Breast epithelium (tissue), 4 donors: ENCODE data around the gene BTBD17. TPM values are rescaled to one million over a fixed set of nuclear protein-coding genes. Genes with fewer than 3 reads are reported as not detected.
"Not testable (repeated sequence)": the region's sequence is repeated elsewhere in the genome, so short reads cannot be mapped to it uniquely, and the experiment has no call there.

ENCODE experiments used
- DNase-seq, 2 donors: peaks; one replicate each; pipeline ENCODE4 v3.0.0-alpha.2; 2019; ENCODE audit warnings: low spot score in 2 of 2
- H3K27ac ChIP-seq, 2 donors: fragments of 200-600 bp; sonication (generic) in 1 of 2; one replicate each; pipeline ENCODE4 v1.5.1; 2016 to 2019; ENCODE audit warnings: mild to moderate bottlenecking in 1 of 2
- H3K27me3 ChIP-seq, 2 donors: fragments of 200-600 bp; sonication (generic) in 1 of 2; one replicate each; pipeline versions ENCODE4 v1.5.1 to v1.6.0; 2017 to 2019; ENCODE audit warnings: control low read depth in 1 of 2, mild to moderate bottlenecking in 1 of 2
- H3K36me3 ChIP-seq: fragments of 200-600 bp; one replicate; pipeline ENCODE4 v1.5.1; 2019
- H3K4me1 ChIP-seq, 2 donors: fragments of 200-600 bp; sonication (generic); one replicate each; pipeline ENCODE4 v1.5.1; 2016 to 2019; ENCODE audit warnings: control low read depth in 1 of 2
- H3K4me3 ChIP-seq, 3 donors: fragments of 200-600 bp; sonication (generic); 1 replicate in 2 of 3; 2 replicates in 1 of 3; pipeline ENCODE4 v1.5.1; 2016 to 2019; ENCODE audit warnings: mild to moderate bottlenecking in 3 of 3, moderate library complexity in 2 of 3
- H3K9me3 ChIP-seq, 2 donors: fragments of 200-600 bp; sonication (generic) in 1 of 2; one replicate each; pipeline ENCODE4 v1.5.1; 2016 to 2019; ENCODE audit warnings: control low read depth in 1 of 2
- POLR2A ChIP-seq: fragments of 450-650 bp; IDR thresholded peaks from one replicate; pipeline ENCODE4 v1.6.1; 2016; ENCODE audit warnings: antibody characterized with exemption, mild to moderate bottlenecking, moderate library complexity
- POLR2AphosphoS5 ChIP-seq, 3 donors: sonication (generic); formaldehyde crosslinking; IDR thresholded peaks; one replicate each; pipeline ENCODE4 v1.6.1; 2017; ENCODE audit warnings: antibody characterized with exemption in 3 of 3
- intact Hi-C: fragments of 100-400 bp; cut with DNase I; formaldehyde crosslinking; loops from one replicate; pipeline ENCODE4 v1.15.1; 2023; ENCODE audit warnings: low total_unique reads
- total RNA-seq, 3 donors: library from RNA; depleted of rRNA; stranded (reverse); fragments of >200 nt; gene quantifications; one replicate each; pipeline ENCODE4 v1.1.0, GENCODE V29; 2016
- TF ChIP-seq, protein P1 (sequence below), 3 donors: fragments of 450-650 bp; IDR thresholded peaks; one replicate each; pipeline ENCODE4 v1.5.1; 2016 to 2017; ENCODE audit warnings: antibody characterized with exemption in 3 of 3, mild to moderate bottlenecking in 3 of 3, moderate library complexity in 3 of 3

The BTBD17 gene
- total RNA-seq, 3 donors from 2014 or later: not detected

- Histone ChIP-seq H3K9me3 (no peaks in the 10 kb centered on the region), H3K4me3 (no peak overlapping the region), H3K27me3 (no peaks in the 10 kb centered on the region), H3K4me1 (no peaks in the 10 kb centered on the region), H3K27ac (no peak overlapping the region), H3K36me3 (no peaks in the 10 kb centered on the region)
- TF ChIP-seq POLR2A (no peak), POLR2AphosphoS5 (IDR thresholded peaks at IDR 0.05) (no peak)
- TF ChIP-seq, protein P1, sequence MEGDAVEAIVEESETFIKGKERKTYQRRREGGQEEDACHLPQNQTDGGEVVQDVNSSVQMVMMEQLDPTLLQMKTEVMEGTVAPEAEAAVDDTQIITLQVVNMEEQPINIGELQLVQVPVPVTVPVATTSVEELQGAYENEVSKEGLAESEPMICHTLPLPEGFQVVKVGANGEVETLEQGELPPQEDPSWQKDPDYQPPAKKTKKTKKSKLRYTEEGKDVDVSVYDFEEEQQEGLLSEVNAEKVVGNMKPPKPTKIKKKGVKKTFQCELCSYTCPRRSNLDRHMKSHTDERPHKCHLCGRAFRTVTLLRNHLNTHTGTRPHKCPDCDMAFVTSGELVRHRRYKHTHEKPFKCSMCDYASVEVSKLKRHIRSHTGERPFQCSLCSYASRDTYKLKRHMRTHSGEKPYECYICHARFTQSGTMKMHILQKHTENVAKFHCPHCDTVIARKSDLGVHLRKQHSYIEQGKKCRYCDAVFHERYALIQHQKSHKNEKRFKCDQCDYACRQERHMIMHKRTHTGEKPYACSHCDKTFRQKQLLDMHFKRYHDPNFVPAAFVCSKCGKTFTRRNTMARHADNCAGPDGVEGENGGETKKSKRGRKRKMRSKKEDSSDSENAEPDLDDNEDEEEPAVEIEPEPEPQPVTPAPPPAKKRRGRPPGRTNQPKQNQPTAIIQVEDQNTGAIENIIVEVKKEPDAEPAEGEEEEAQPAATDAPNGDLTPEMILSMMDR (IDR thresholded peaks at IDR 0.05): no peak
- intact Hi-C loops: no loop called here
- DNase-seq: no peak
Observed at GRCh38 chr17:74407384-74407783, 45.7 kb upstream of the BTBD17 start.

- H3K4me3 ChIP-seq, H3K27ac ChIP-seq, H3K9me3 ChIP-seq, H3K4me1 ChIP-seq, DNase-seq, H3K27me3 ChIP-seq, intact Hi-C loops, H3K36me3 ChIP-seq: not testable (repeated sequence)
Observed at GRCh38 chr17:74405311-74405710, 43.6 kb upstream of the BTBD17 start.

- Histone ChIP-seq H3K27me3 (no peaks in the 10 kb centered on the region), H3K36me3 (no peaks in the 10 kb centered on the region), H3K4me1 (no peaks in the 10 kb centered on the region), H3K27ac (no peak overlapping the region), H3K9me3 (no peaks in the 10 kb centered on the region), H3K4me3 (no peak overlapping the region)
- DNase-seq: no peak
- no peak for TF ChIP-seq POLR2A
- TF ChIP-seq POLR2AphosphoS5 (IDR thresholded peaks at IDR 0.05): no peak
- TF ChIP-seq, protein P1 (IDR thresholded peaks at IDR 0.05): no peak
- intact Hi-C loops: no loop called here
Observed at GRCh38 chr17:74404789-74405188, 43.1 kb upstream of the BTBD17 start.

DNA sequence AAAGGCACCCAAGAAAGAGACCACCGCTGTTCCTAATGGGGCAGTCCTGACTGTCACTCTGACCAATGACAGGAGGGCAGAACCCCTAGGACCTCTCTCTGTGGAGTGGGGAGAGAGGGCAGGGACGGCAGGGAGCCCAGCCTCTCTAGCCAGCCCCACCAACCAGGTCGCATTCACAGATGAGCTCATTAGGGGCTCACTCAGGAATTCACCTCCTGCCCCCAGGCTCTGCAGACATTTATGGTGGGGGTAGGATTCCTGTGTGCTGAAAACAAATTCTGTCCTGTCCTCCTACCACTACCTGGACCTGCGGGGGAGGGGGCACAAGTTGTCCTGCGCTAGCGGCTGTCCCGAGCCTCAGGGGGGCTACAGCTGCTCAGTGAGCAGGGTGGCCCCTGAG, 42.5 kb upstream of the BTBD17 start:
- TF ChIP-seq POLR2AphosphoS5 (IDR thresholded peaks at IDR 0.05) (no peak), POLR2A (no peak)
- TF ChIP-seq, protein P1 (IDR thresholded peaks at IDR 0.05): no peak
- no peak overlapping the region for H3K27ac ChIP-seq
- no peaks in the 10 kb centered on the region for H3K27me3 ChIP-seq
- intact Hi-C loops: no loop called here
- H3K9me3 ChIP-seq: no peaks in the 10 kb centered on the region
- H3K4me3 ChIP-seq: no peak overlapping the region
- no peaks in the 10 kb centered on the region for H3K4me1 ChIP-seq
- H3K36me3 ChIP-seq: no peaks in the 10 kb centered on the region
- DNase-seq: no peak

- H3K27me3 ChIP-seq: no peaks in the 10 kb centered on the region
- H3K9me3 ChIP-seq: no peaks in the 10 kb centered on the region
- no peaks in the 10 kb centered on the region for H3K36me3 ChIP-seq
- H3K27ac ChIP-seq: no peak overlapping the region
- intact Hi-C loops: no loop called here
- no peak for DNase-seq
- no peaks in the 10 kb centered on the region for H3K4me1 ChIP-seq
- no peak overlapping the region for H3K4me3 ChIP-seq
- TF ChIP-seq POLR2AphosphoS5 (IDR thresholded peaks at IDR 0.05): no peak
- no peak for TF ChIP-seq POLR2A
- TF ChIP-seq, protein P1 (IDR thresholded peaks at IDR 0.05): no peak
Observed at GRCh38 chr17:74403512-74404137, 42.0 kb upstream of the BTBD17 start.

DNA sequence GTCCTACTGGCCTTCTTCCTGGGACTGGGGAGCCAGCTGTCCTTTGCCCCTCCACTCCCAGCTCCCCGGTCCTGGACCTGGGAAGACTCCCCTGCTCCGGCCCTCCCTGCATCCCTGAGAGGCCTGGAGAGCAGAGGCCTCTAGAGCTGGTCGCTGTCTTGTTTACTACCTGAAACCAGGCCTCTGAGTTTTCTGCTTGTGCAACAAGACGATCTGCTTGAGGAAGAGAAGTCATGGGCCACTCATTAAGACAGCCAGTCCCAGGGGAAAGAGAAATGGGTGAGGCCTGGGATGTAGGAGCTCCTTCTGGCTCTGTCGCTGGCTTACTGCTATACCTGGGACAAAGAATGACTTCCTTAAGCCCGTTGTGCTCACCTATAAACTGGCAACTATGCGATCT, 40.4 kb upstream of the BTBD17 start:
- Histone ChIP-seq H3K27me3 (no peaks in the 10 kb centered on the region), H3K36me3 (no peaks in the 10 kb centered on the region), H3K27ac (no peak overlapping the region), H3K4me3 (no peak overlapping the region), H3K4me1 (no peaks in the 10 kb centered on the region), H3K9me3 (no peaks in the 10 kb centered on the region)
- DNase-seq: no peak
- TF ChIP-seq POLR2A (no peak), POLR2AphosphoS5 (IDR thresholded peaks at IDR 0.05) (no peak)
- TF ChIP-seq, protein P1 (IDR thresholded peaks at IDR 0.05): no peak
- intact Hi-C loops: no loop called here
